ENCODE data around the gene LRP3. TPM values are rescaled to one million over a fixed set of nuclear protein-coding genes. Genes with fewer than 3 reads are reported as not detected.
"Not testable (repeated sequence)": the region's sequence is repeated elsewhere in the genome, so short reads cannot be mapped to it uniquely, and the experiment has no call there.

LRP3 gene
- polyA plus RNA-seq, 4 donors, result 19.9 to 29.8 (median 21.9) TPM

- no peak for DNase-seq (ENCODE audit: low read depth in 4 of 4, low spot score in 3 of 4)
Observed at GRCh38 chr19:33215438-33216197, 21.5 kb downstream of the LRP3 start.

- DNase-seq (ENCODE audit: low read depth in 4 of 4, low spot score in 3 of 4), result no peak
Observed at GRCh38 chr19:33216198-33216830, 22.2 kb downstream of the LRP3 start.

GRCh38 chr19:33217881-33218280 lies 23.8 kb downstream of the LRP3 start:
- no peak for DNase-seq (ENCODE audit: low read depth in 4 of 4, low spot score in 3 of 4)

GRCh38 chr19:33219261-33219815 lies 25.2 kb downstream of the LRP3 start:
- DNase-seq (ENCODE audit: low read depth in 4 of 4, low spot score in 3 of 4), result no peak

GRCh38 chr19:33220115-33220514 lies 26.0 kb downstream of the LRP3 start:
- no peak for DNase-seq (ENCODE audit: low read depth in 4 of 4, low spot score in 3 of 4)

- DNase-seq (ENCODE audit: low read depth in 4 of 4, low spot score in 3 of 4), result no peak
Observed at GRCh38 chr19:33220735-33221134, 26.6 kb downstream of the LRP3 start.

- no peak for DNase-seq (ENCODE audit: low read depth in 4 of 4, low spot score in 3 of 4)
Observed at GRCh38 chr19:33221638-33222037, 27.5 kb downstream of the LRP3 start.

- not testable (repeated sequence) for DNase-seq (ENCODE audit: low read depth in 4 of 4, low spot score in 3 of 4)
Observed at GRCh38 chr19:33222255-33222654, 28.1 kb downstream of the LRP3 start.

- no peak for DNase-seq (ENCODE audit: low read depth in 4 of 4, low spot score in 3 of 4)
Observed at GRCh38 chr19:33224694-33225457, 30.7 kb downstream of the LRP3 start.

GRCh38 chr19:33225458-33225926 lies 31.4 kb downstream of the LRP3 start, which contains the start of gene SLC7A10:
Gene SLC7A10, minus strand, starts transcription at chr19:33225850. Its CDS starts 147 bp downstream, at chr19:33225703.
- no peak for DNase-seq (ENCODE audit: low read depth in 4 of 4, low spot score in 3 of 4)

- DNase-seq (ENCODE audit: low read depth in 4 of 4, low spot score in 3 of 4), result no peak
Observed at GRCh38 chr19:33226550-33227241, 32.6 kb downstream of the LRP3 start.

- DNase-seq (ENCODE audit: low read depth in 4 of 4, low spot score in 3 of 4), result no peak
Observed at GRCh38 chr19:33227242-33227650, 33.1 kb downstream of the LRP3 start.

GRCh38 chr19:33227870-33228599 lies 33.9 kb downstream of the LRP3 start:
- no peak for DNase-seq (ENCODE audit: low read depth in 4 of 4, low spot score in 3 of 4)

- no peak for DNase-seq (ENCODE audit: low read depth in 4 of 4, low spot score in 3 of 4)
Observed at GRCh38 chr19:33229962-33230361, 35.8 kb downstream of the LRP3 start.

- no peak for DNase-seq (ENCODE audit: low read depth in 4 of 4, low spot score in 3 of 4)
Observed at GRCh38 chr19:33231511-33231910, 37.4 kb downstream of the LRP3 start.

- DNase-seq (ENCODE audit: low read depth in 4 of 4, low spot score in 3 of 4), result no peak
Observed at GRCh38 chr19:33232656-33233055, 38.5 kb downstream of the LRP3 start.

- no peak for DNase-seq (ENCODE audit: low read depth in 4 of 4, low spot score in 3 of 4)
Observed at GRCh38 chr19:33233056-33233873, 39.1 kb downstream of the LRP3 start.

GRCh38 chr19:33234092-33234491 lies 40.0 kb downstream of the LRP3 start:
- DNase-seq (ENCODE audit: low read depth in 4 of 4, low spot score in 3 of 4), result no peak

GRCh38 chr19:33234736-33235135 lies 40.6 kb downstream of the LRP3 start:
- DNase-seq (ENCODE audit: low read depth in 4 of 4, low spot score in 3 of 4), result no peak

All from right renal pelvis (tissue), 4 donors.